ENCODE results near the gene PPP3CA.

GRCh38 chr4:101258883-101259282 is 88.4 kb downstream of the PPP3CA start:
- no peak for TF ChIP-seq EZH2phosphoT487 (IDR thresholded peaks at IDR 0.05; ENCODE audit: unreplicated experiment)
- no peak for TF ChIP-seq REST (IDR thresholded peaks at IDR 0.05; ENCODE audit: unreplicated experiment)
- TF ChIP-seq CTCF (conservative IDR thresholded peaks at IDR 0.05; ENCODE audit: low read depth in 2 of 2): no peak
- no peak for TF ChIP-seq NANOG (IDR thresholded peaks at IDR 0.05; ENCODE audit: borderline replicate concordance)
- TF ChIP-seq EZH2 (IDR thresholded peaks at IDR 0.05; ENCODE audit: low read depth, unreplicated experiment): no peak
- TF ChIP-seq POLR2AphosphoS5 (IDR thresholded peaks at IDR 0.05; ENCODE audit: low read depth): no peak
- no peak for TF ChIP-seq ZNF114 (CRISPR knock-in tag; IDR thresholded peaks at IDR 0.05)
- no peak for TF ChIP-seq JUNB (IDR thresholded peaks at IDR 0.05; ENCODE audit: unreplicated experiment)
- no peak for TF ChIP-seq ETS1 (IDR thresholded peaks at IDR 0.05)
- TF ChIP-seq STAT1 (IDR thresholded peaks at IDR 0.05; ENCODE audit: unreplicated experiment): no peak
- no peak for TF ChIP-seq CREB1 (CRISPR knock-in tag; IDR thresholded peaks at IDR 0.05; ENCODE audit: low read depth)
- no peak for TF ChIP-seq ZNF331 (CRISPR knock-in tag; IDR thresholded peaks at IDR 0.05; ENCODE audit: low read depth)
